Activated naive CD8-positive, alpha-beta T cell (primary cell): Measurements from ENCODE around the gene AKAP8.
"Not testable (repeated sequence)": the region's sequence is repeated elsewhere in the genome, so short reads cannot be mapped to it uniquely, and the experiment has no call there.

Experiments used
- H3K27ac Mint-ChIP-seq: one replicate; pipeline ENCODE4 v1.8.0; 2021; ENCODE audit warnings: mixed read lengths
- H3K27me3 Mint-ChIP-seq: one replicate; pipeline ENCODE4 v1.8.0; 2021; ENCODE audit warnings: mixed read lengths
- H3K36me3 Mint-ChIP-seq: one replicate; pipeline ENCODE4 v1.8.0; 2021; ENCODE audit warnings: mixed read lengths
- H3K4me1 Mint-ChIP-seq: one replicate; pipeline ENCODE4 v1.8.0; 2021; ENCODE audit warnings: low read depth, mixed read lengths
- H3K4me3 Mint-ChIP-seq: one replicate; pipeline ENCODE4 v1.8.0; 2021; ENCODE audit warnings: mild to moderate bottlenecking, mixed read lengths
- H3K9me3 Mint-ChIP-seq: one replicate; pipeline ENCODE4 v1.8.0; 2021; ENCODE audit warnings: low read depth, mixed read lengths

AKAP8 gene

GRCh38 chr19:15352535-15352934, 27.1 kb downstream of the AKAP8 start:
- H3K27me3 Mint-ChIP-seq, H3K4me3 Mint-ChIP-seq, H3K4me1 Mint-ChIP-seq, H3K36me3 Mint-ChIP-seq, H3K9me3 Mint-ChIP-seq, H3K27ac Mint-ChIP-seq: not testable (repeated sequence)

- H3K36me3 Mint-ChIP-seq, H3K27ac Mint-ChIP-seq, H3K9me3 Mint-ChIP-seq, H3K4me1 Mint-ChIP-seq, H3K4me3 Mint-ChIP-seq, H3K27me3 Mint-ChIP-seq: not testable (repeated sequence)
These were observed 38.3 kb downstream of the AKAP8 start for GRCh38 chr19:15341328-15341727.

GRCh38 chr19:15340086-15340485, 39.5 kb downstream of the AKAP8 start:
- no peaks in the 10 kb centered on the region for H3K36me3 Mint-ChIP-seq
- H3K4me3 Mint-ChIP-seq = no peak overlapping the region
- no peaks in the 10 kb centered on the region for H3K9me3 Mint-ChIP-seq
- no peaks in the 10 kb centered on the region for H3K4me1 Mint-ChIP-seq
- H3K27me3 Mint-ChIP-seq = no peaks in the 10 kb centered on the region
- no peak overlapping the region for H3K27ac Mint-ChIP-seq

- Mint-ChIP-seq H3K27ac (no peak overlapping the region), H3K4me1 (peaks cover 6% of the 10 kb centered on the region), H3K27me3 (no peaks in the 10 kb centered on the region), H3K4me3 (no peak overlapping the region), H3K36me3 (no peaks in the 10 kb centered on the region), H3K9me3 (no peaks in the 10 kb centered on the region)
These were observed 42.4 kb downstream of the AKAP8 start for GRCh38 chr19:15337202-15337601.

GRCh38 chr19:15335992-15336391, 43.6 kb downstream of the AKAP8 start:
- H3K27ac Mint-ChIP-seq, H3K4me1 Mint-ChIP-seq, H3K9me3 Mint-ChIP-seq, H3K27me3 Mint-ChIP-seq, H3K4me3 Mint-ChIP-seq, H3K36me3 Mint-ChIP-seq: not testable (repeated sequence)

- H3K27me3 Mint-ChIP-seq = no peaks in the 10 kb centered on the region
- peaks cover 2% of the 10 kb centered on the region for H3K36me3 Mint-ChIP-seq
- peaks cover 38% of the 10 kb centered on the region for H3K4me1 Mint-ChIP-seq
- H3K4me3 Mint-ChIP-seq = peak within 1 kb of the TSS; percentile 95
- no peaks in the 10 kb centered on the region for H3K9me3 Mint-ChIP-seq
- peak within 1 kb of the TSS; percentile 95 for H3K27ac Mint-ChIP-seq
These were observed 47.1 kb downstream of the AKAP8 start, which contains the start of gene BRD4 for GRCh38 chr19:15332311-15332996. TSS of gene BRD4 (minus strand) at chr19:15332539. CDS start at chr19:15273099, 59,440 bp downstream.

- no peaks in the 10 kb centered on the region for H3K9me3 Mint-ChIP-seq
- peaks cover 2% of the 10 kb centered on the region for H3K36me3 Mint-ChIP-seq
- H3K4me3 Mint-ChIP-seq = peak overlapping the region; percentile 95
- H3K27me3 Mint-ChIP-seq = no peaks in the 10 kb centered on the region
- H3K4me1 Mint-ChIP-seq = peaks cover 46% of the 10 kb centered on the region
- peak overlapping the region; percentile 95 for H3K27ac Mint-ChIP-seq
These were observed 47.9 kb downstream of the AKAP8 start for GRCh38 chr19:15331419-15332310.

- Mint-ChIP-seq H3K36me3 (peaks cover 2% of the 10 kb centered on the region), H3K27me3 (no peaks in the 10 kb centered on the region), H3K27ac (peak overlapping the region; percentile 95), H3K4me3 (peak overlapping the region; percentile 95), H3K4me1 (peaks cover 52% of the 10 kb centered on the region), H3K9me3 (no peaks in the 10 kb centered on the region)
These were observed 48.7 kb downstream of the AKAP8 start for GRCh38 chr19:15330801-15331418.

- Mint-ChIP-seq H3K9me3 (no peaks in the 10 kb centered on the region), H3K4me3 (peak overlapping the region; percentile 95), H3K27ac (peak overlapping the region; percentile 64), H3K27me3 (no peaks in the 10 kb centered on the region), H3K36me3 (peaks cover 4% of the 10 kb centered on the region), H3K4me1 (peaks cover 73% of the 10 kb centered on the region)
These were observed 51.3 kb downstream of the AKAP8 start for GRCh38 chr19:15328312-15328711.

- H3K4me3 Mint-ChIP-seq = peak overlapping the region; percentile 59
- peaks cover 87% of the 10 kb centered on the region for H3K4me1 Mint-ChIP-seq
These were observed 54.6 kb downstream of the AKAP8 start for GRCh38 chr19:15324791-15325519.

GRCh38 chr19:15323496-15324235, 55.9 kb downstream of the AKAP8 start:
- H3K27ac Mint-ChIP-seq = peak overlapping the region; percentile 89
- H3K9me3 Mint-ChIP-seq = no peaks in the 10 kb centered on the region
- H3K36me3 Mint-ChIP-seq = peaks cover 5% of the 10 kb centered on the region
- no peaks in the 10 kb centered on the region for H3K27me3 Mint-ChIP-seq
- H3K4me1 Mint-ChIP-seq = peaks cover 87% of the 10 kb centered on the region
- peak overlapping the region; percentile 70 for H3K4me3 Mint-ChIP-seq

More at GRCh38 chr19:15324791-15325519, 54.6 kb downstream of the AKAP8 start:
- no peaks in the 10 kb centered on the region for H3K9me3 Mint-ChIP-seq
- H3K27ac Mint-ChIP-seq = peak overlapping the region; percentile 83
- H3K27me3 Mint-ChIP-seq = no peaks in the 10 kb centered on the region
- peaks cover 7% of the 10 kb centered on the region for H3K36me3 Mint-ChIP-seq

- Mint-ChIP-seq H3K27me3 (no peaks in the 10 kb centered on the region), H3K27ac (peak overlapping the region; percentile 47), H3K36me3 (peaks cover 5% of the 10 kb centered on the region), H3K9me3 (no peaks in the 10 kb centered on the region), H3K4me3 (peak overlapping the region; percentile 46), H3K4me1 (peaks cover 89% of the 10 kb centered on the region)
These were observed 57.8 kb downstream of the AKAP8 start for GRCh38 chr19:15321739-15322138.

GRCh38 chr19:15320116-15320515, 59.5 kb downstream of the AKAP8 start:
- peak overlapping the region; percentile 40 for H3K4me3 Mint-ChIP-seq
- peak overlapping the region; percentile 75 for H3K27ac Mint-ChIP-seq

GRCh38 chr19:15318241-15318691, 61.3 kb downstream of the AKAP8 start:
- Mint-ChIP-seq H3K27me3 (no peaks in the 10 kb centered on the region), H3K9me3 (no peaks in the 10 kb centered on the region), H3K4me3 (peak overlapping the region; percentile 51), H3K36me3 (peaks cover 2% of the 10 kb centered on the region), H3K4me1 (peaks cover 84% of the 10 kb centered on the region), H3K27ac (peak overlapping the region; percentile 58)

More at GRCh38 chr19:15320116-15320515, 59.5 kb downstream of the AKAP8 start:
- Mint-ChIP-seq H3K9me3 (no peaks in the 10 kb centered on the region), H3K36me3 (peaks cover 5% of the 10 kb centered on the region), H3K27me3 (no peaks in the 10 kb centered on the region), H3K4me1 (peaks cover 86% of the 10 kb centered on the region)
